OCI-LY7 (cell line): ENCODE results near the gene GID4.

ENCODE experiments used
- EZH2phosphoT487 ChIP-seq: fragments of 200-600 bp; sonication (generic); IDR thresholded peaks from 2 replicates; pipeline ENCODE4 v1.6.1; 2018; ENCODE audit warnings: low read depth, borderline replicate concordance, mild to moderate bottlenecking, mixed run types, antibody characterized with exemption, low read length, moderate library complexity, mixed read lengths
- TF ChIP-seq, protein P1 (sequence below): fragments of 200-600 bp; sonication (generic); conservative IDR thresholded peaks from 2 replicates; pipeline ENCODE4 v1.5.1; 2014; ENCODE audit warnings: mild to moderate bottlenecking, antibody characterized with exemption, low read length, moderate library complexity, mixed read lengths

DNA sequence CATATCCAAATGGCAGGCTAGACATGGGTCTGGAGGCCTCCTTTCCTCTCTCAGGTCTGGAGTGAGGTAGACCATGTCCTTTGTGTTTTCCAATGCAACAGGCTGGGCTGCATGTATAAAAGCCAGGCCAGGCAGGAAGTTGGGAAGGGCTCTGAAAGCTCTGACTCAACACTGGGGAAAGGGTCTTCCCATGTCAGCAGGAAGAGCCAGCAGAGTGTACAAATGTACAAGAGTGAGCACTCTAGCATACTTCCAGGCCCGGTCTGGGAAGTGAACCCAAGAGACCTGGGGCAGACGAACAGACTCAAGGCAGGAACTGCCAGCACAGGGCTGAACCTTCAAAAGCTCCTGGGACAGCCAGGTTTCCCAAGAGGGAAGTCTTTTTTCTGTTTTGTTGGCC lies 7.3 kb upstream of the GID4 start:
- TF ChIP-seq, protein P1, sequence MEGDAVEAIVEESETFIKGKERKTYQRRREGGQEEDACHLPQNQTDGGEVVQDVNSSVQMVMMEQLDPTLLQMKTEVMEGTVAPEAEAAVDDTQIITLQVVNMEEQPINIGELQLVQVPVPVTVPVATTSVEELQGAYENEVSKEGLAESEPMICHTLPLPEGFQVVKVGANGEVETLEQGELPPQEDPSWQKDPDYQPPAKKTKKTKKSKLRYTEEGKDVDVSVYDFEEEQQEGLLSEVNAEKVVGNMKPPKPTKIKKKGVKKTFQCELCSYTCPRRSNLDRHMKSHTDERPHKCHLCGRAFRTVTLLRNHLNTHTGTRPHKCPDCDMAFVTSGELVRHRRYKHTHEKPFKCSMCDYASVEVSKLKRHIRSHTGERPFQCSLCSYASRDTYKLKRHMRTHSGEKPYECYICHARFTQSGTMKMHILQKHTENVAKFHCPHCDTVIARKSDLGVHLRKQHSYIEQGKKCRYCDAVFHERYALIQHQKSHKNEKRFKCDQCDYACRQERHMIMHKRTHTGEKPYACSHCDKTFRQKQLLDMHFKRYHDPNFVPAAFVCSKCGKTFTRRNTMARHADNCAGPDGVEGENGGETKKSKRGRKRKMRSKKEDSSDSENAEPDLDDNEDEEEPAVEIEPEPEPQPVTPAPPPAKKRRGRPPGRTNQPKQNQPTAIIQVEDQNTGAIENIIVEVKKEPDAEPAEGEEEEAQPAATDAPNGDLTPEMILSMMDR = no peak
- TF ChIP-seq EZH2phosphoT487 = no peak
